GM18526 (cell line): Measurements from ENCODE around the gene KCNJ9.

Experiments used
- POLR2A ChIP-seq: IDR thresholded peaks from 3 replicates; pipeline ENCODE4 v1.6.1; 2011; ENCODE audit not compliant: insufficient read length; ENCODE audit errors: extremely low read depth

The KCNJ9 gene

DNA sequence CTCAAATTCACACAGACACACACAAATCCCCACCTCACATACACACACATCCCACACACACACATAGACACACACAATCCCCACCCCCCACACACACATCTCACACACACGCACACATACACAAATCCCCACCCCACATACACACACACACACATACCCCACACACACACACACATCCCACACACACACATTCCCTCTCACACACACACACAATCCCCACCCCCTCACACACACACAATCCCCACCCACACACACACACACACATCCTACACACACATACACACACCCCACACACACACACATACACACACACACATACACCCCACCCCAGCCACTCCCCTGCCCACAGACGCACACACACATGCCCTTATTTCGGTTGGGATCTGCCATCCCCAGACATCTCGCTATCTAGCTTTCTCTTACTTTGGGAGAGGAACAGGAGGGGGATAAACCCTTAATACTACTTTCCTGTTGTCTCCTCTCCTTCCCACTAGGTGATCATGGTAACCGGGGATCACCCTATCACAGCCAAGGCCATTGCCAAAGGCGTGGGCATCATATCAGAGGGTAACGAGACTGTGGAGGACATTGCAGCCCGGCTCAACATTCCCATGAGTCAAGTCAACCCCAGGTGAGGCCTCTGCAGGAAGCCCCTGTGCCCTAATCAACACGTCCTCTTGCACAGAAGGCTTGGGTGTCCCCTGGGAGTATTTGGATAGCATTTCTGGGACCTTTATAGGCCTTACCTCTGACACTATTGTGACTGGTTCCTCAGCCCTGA, 52.8 kb downstream of the KCNJ9 start:
- TF ChIP-seq POLR2A: no peak

GRCh38 chr1:160134791-160135572, 53.6 kb downstream of the KCNJ9 start:
- no peak for TF ChIP-seq POLR2A

- no peak for TF ChIP-seq POLR2A
These were observed 55.0 kb downstream of the KCNJ9 start for GRCh38 chr1:160136121-160136925.

DNA sequence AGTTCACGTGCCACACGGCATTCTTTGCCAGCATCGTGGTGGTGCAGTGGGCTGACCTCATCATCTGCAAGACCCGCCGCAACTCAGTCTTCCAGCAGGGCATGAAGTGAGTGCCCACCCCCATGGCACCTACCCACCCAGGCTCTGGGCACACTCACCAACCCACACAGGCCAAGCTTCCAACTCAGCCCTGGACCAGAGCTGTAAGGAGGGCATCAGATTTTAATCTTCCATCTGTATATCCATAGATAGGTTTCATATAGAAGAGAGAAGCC, 55.5 kb downstream of the KCNJ9 start:
- TF ChIP-seq POLR2A: no peak

DNA sequence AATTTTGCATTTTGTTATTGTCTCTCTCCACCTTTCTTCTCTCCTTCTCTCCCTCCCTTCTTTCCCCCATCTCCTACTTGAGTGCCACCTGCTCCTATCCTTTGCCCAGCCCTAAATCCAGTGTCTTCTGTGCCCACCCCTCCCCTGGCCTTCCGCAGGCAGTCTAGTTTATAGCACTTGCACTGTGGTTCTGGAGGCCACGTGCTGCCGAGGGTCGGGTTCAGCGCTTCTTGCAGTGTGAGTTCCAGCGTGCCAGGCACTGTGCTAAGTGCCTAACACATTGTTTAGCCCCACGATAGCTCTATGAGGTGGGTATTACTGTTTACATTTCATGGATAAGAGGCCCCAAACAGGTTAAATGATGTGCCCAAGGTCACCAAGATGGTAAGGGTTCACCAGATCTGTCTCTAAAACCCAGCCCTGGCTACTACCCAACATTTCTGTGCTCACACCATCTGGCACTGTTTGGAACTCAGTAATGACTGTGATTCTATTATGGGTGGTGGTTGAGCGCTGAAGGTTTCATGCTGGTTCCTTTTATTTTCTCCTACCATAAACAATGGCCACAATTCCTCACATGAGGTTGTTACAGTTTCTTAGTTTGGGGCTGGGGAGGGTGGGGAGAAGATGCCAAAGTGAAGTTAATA, 56.0 kb downstream of the KCNJ9 start:
- no peak for TF ChIP-seq POLR2A

DNA sequence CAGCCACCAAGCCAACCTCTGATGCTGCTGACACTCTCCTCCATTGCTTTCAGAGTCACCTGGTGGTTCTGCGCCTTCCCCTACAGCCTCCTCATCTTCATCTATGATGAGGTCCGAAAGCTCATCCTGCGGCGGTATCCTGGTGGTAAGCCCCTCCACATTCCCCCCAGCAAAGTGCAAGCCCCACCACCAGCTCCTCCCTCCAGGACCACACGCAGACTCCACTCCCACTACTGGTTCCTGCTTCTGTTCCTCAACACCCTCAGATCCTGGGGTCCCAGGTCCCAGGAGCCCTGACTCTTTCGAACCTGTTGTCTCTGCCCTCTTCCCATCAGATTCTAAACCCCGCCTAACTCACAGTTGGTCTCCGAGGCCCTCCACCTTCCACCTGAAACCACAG, 58.5 kb downstream of the KCNJ9 start:
- TF ChIP-seq POLR2A: no peak
